Neuron (in vitro differentiated cells): ENCODE measurements around the gene MPRIP.

Source experiments
- H2AFZ ChIP-seq: one replicate; pipeline ENCODE4 v1.6.1; 2013; ENCODE audit warnings: low read depth, mild to moderate bottlenecking, inconsistent platforms, low read length, moderate library complexity
- H3K27me3 ChIP-seq: one replicate; pipeline ENCODE4 v1.6.1; 2013; ENCODE audit warnings: low read length; ENCODE audit not compliant: insufficient read depth
- H3K36me3 ChIP-seq: one replicate; pipeline ENCODE4 v1.6.1; 2013; ENCODE audit warnings: low read length; ENCODE audit not compliant: insufficient read depth
- H3K4me1 ChIP-seq: one replicate; pipeline ENCODE4 v1.6.1; 2013; ENCODE audit warnings: low read length; ENCODE audit not compliant: insufficient read depth
- H3K4me3 ChIP-seq: 2 replicates; pipeline ENCODE4 v1.5.1; 2013; ENCODE audit warnings: mild to moderate bottlenecking, low read length, moderate library complexity
- H3K9me3 ChIP-seq: one replicate; pipeline ENCODE4 v1.6.1; 2013; ENCODE audit warnings: low read length

MPRIP gene

GRCh38 chr17:17159571-17159970, 117.3 kb downstream of the MPRIP start:
- Histone ChIP-seq H3K9me3 (no peaks in the 10 kb centered on the region), H3K4me3 (no peak overlapping the region), H2AFZ (no peak overlapping the region), H3K4me1 (no peaks in the 10 kb centered on the region), H3K36me3 (peaks cover 86% of the 10 kb centered on the region), H3K27me3 (no peaks in the 10 kb centered on the region)

DNA sequence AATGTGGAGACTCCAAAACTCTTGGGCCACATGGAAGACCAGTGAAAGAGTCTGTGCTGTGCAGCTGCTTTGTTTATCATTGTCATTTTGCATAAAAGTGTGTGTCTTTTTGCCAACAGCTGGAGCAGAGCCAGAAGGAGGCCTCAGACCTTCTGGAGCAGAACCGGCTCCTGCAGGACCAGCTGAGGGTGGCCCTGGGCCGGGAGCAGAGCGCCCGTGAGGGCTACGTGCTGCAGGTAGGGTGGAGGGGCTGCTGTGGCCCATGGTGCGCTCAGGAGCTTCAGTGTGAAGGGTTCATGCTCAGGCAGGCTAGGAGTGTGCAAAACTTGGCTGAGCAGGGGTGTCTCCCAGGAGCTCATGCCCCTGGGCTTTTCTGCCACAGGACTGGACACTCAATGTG, 118.9 kb downstream of the MPRIP start:
- Histone ChIP-seq H3K4me1 (no peaks in the 10 kb centered on the region), H3K4me3 (no peak overlapping the region), H3K9me3 (no peaks in the 10 kb centered on the region), H3K27me3 (no peaks in the 10 kb centered on the region), H2AFZ (no peak overlapping the region), H3K36me3 (peaks cover 85% of the 10 kb centered on the region)

- Histone ChIP-seq H3K4me1 (no peaks in the 10 kb centered on the region), H3K36me3 (peaks cover 85% of the 10 kb centered on the region), H3K9me3 (no peaks in the 10 kb centered on the region), H3K4me3 (no peak overlapping the region), H2AFZ (no peak overlapping the region), H3K27me3 (no peaks in the 10 kb centered on the region)
Observed at GRCh38 chr17:17161759-17162158, 119.5 kb downstream of the MPRIP start.

GRCh38 chr17:17164156-17164555, 121.9 kb downstream of the MPRIP start:
- Histone ChIP-seq H3K4me3 (no peak overlapping the region), H3K9me3 (no peaks in the 10 kb centered on the region), H3K27me3 (no peaks in the 10 kb centered on the region), H3K4me1 (no peaks in the 10 kb centered on the region), H2AFZ (no peak overlapping the region), H3K36me3 (peaks cover 88% of the 10 kb centered on the region)

DNA sequence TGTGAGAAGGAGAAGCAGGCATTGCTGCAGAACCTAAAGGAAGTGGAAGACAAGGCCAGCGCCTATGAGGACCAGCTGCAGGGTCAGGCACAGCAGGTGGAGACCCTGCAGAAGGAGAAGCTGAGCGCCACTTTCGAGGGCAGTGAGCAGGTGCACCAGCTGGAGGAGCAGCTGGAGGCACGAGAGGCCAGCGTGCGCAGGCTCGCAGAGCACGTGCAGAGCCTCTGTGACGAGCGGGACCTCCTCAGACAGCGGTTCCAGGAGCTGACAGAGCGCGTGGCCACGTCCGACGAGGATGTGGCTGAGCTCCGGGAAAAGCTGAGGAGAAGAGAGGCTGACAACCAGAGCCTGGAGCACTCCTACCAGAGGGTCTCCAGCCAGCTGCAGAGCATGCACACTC, 122.4 kb downstream of the MPRIP start:
- H3K36me3 ChIP-seq, result peaks cover 87% of the 10 kb centered on the region
- no peaks in the 10 kb centered on the region for H3K9me3 ChIP-seq
- H3K4me3 ChIP-seq, result no peak overlapping the region
- no peak overlapping the region for H2AFZ ChIP-seq
- H3K4me1 ChIP-seq, result no peaks in the 10 kb centered on the region
- no peaks in the 10 kb centered on the region for H3K27me3 ChIP-seq

- Histone ChIP-seq H3K9me3 (no peaks in the 10 kb centered on the region), H3K36me3 (peaks cover 82% of the 10 kb centered on the region), H3K4me3 (no peak overlapping the region), H2AFZ (no peak overlapping the region), H3K27me3 (no peaks in the 10 kb centered on the region), H3K4me1 (no peaks in the 10 kb centered on the region)
Observed at GRCh38 chr17:17165666-17166308, 123.5 kb downstream of the MPRIP start.

DNA sequence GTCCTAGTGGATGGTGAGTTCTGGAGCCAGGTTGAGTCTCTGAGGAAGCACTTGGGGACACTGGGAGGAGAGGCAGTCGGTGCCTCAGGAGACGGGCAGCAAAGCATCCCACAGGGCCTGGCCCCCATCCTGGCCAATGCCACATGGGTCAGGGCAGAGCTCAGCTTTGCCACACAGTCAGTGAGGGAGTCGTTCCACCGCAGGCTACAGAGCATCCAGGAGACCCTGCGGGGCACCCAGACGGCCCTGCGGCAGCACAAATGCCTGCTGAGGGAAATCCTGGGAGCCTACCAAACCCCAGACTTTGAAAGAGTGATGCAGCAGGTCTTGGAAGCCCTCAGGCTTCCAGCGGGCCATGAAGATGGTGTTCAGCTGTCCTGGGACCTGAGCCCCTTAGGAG, 124.2 kb downstream of the MPRIP start:
- Histone ChIP-seq H2AFZ (no peak overlapping the region), H3K36me3 (peaks cover 84% of the 10 kb centered on the region), H3K9me3 (no peaks in the 10 kb centered on the region), H3K27me3 (no peaks in the 10 kb centered on the region), H3K4me3 (no peak overlapping the region), H3K4me1 (no peaks in the 10 kb centered on the region)

GRCh38 chr17:17167356-17167755, 125.1 kb downstream of the MPRIP start:
- Histone ChIP-seq H3K4me3 (no peak overlapping the region), H3K4me1 (no peaks in the 10 kb centered on the region), H2AFZ (no peak overlapping the region), H3K27me3 (no peaks in the 10 kb centered on the region), H3K9me3 (no peaks in the 10 kb centered on the region), H3K36me3 (peaks cover 82% of the 10 kb centered on the region)

- Histone ChIP-seq H3K36me3 (peaks cover 82% of the 10 kb centered on the region), H2AFZ (no peak overlapping the region), H3K4me3 (no peak overlapping the region), H3K27me3 (no peaks in the 10 kb centered on the region), H3K4me1 (no peaks in the 10 kb centered on the region), H3K9me3 (no peaks in the 10 kb centered on the region)
Observed at GRCh38 chr17:17167986-17168385, 125.7 kb downstream of the MPRIP start.

- Histone ChIP-seq H3K27me3 (no peaks in the 10 kb centered on the region), H3K9me3 (no peaks in the 10 kb centered on the region), H3K4me3 (no peak overlapping the region), H3K4me1 (no peaks in the 10 kb centered on the region), H3K36me3 (peaks cover 82% of the 10 kb centered on the region), H2AFZ (no peak overlapping the region)
Observed at GRCh38 chr17:17168401-17168800, 126.1 kb downstream of the MPRIP start.

- Histone ChIP-seq H3K36me3 (peaks cover 83% of the 10 kb centered on the region), H3K27me3 (no peaks in the 10 kb centered on the region), H3K9me3 (no peaks in the 10 kb centered on the region), H2AFZ (no peak overlapping the region), H3K4me3 (no peak overlapping the region), H3K4me1 (no peaks in the 10 kb centered on the region)
Observed at GRCh38 chr17:17169396-17169795, 127.1 kb downstream of the MPRIP start.

GRCh38 chr17:17170346-17170985, 128.2 kb downstream of the MPRIP start:
- H3K27me3 ChIP-seq, result no peaks in the 10 kb centered on the region
- H3K4me3 ChIP-seq, result no peak overlapping the region
- H3K9me3 ChIP-seq, result no peaks in the 10 kb centered on the region
- H3K4me1 ChIP-seq, result no peaks in the 10 kb centered on the region
- H2AFZ ChIP-seq, result no peak overlapping the region
- H3K36me3 ChIP-seq, result peaks cover 83% of the 10 kb centered on the region

- no peaks in the 10 kb centered on the region for H3K9me3 ChIP-seq
- no peaks in the 10 kb centered on the region for H3K4me1 ChIP-seq
- peaks cover 83% of the 10 kb centered on the region for H3K36me3 ChIP-seq
- no peaks in the 10 kb centered on the region for H3K27me3 ChIP-seq
- H2AFZ ChIP-seq, result no peak overlapping the region
- no peak overlapping the region for H3K4me3 ChIP-seq
Observed at GRCh38 chr17:17171186-17171585, 128.9 kb downstream of the MPRIP start.
